Measurements from ENCODE around the gene ITPRID1.
"Not testable (repeated sequence)": the region's sequence is repeated elsewhere in the genome, so short reads cannot be mapped to it uniquely, and the experiment has no call there.

Gene ITPRID1

DNA sequence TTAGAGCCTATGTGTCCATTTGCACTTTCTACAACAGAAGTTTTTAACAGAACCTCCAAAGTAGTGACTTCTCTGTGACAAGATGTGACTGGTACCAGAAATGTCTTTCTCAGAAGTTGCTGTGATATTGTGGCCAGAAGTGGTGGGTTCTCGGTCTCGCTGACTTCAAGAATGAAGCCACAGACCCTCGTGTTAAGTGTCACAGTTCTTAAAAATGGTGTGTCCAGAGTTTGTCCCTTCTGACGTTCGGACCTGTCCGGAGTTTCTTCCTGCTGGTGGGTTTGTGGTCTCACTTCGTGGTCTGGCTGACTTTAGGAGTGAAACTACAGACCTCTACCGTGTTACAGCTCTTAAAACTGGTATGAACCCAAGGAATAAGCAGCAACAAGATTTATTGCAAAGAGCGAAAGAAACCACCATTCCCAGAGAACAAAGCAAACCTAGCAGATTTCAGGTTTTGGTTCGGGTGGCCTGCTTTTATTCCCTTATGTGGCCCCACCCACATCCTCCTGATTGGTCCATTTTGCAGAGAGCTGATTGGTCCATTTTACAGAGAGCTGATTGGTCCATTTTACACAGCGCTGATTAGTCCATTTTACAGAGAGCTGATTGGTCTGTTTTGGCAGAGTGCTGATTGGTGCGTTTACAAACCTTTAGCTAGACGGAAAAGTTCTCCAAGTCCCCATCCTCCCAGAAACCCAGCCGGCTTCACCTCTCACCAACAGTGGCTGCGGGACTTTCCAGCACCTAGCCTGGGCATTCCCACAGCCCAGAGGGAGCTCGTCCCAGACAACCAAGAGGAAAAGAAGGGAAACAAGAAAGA, 3.0 kb downstream of the ITPRID1 start:
- DNase-seq (ENCODE audit: low read depth), result no peak

DNA sequence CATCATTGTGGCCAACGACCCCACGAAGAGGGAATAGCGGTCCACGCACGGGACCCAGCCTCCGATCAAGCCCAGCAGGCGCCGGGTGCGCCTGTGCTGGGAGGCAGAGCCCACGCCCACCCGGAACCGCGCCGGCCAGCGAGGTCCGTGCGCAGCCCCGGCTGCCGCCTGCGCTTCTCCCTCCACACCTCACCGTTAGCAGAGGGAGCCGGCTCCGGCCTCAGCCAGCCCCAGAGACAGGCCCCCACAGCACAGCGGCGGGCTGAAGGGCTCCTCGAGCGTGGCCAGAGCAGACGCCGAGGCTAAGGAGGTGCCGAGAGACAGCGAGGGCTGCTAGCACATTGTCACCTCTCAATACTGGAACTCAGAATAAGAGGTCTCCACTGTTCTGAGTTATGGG, 3.6 kb downstream of the ITPRID1 start:
- no peak for DNase-seq (ENCODE audit: low read depth)

DNA sequence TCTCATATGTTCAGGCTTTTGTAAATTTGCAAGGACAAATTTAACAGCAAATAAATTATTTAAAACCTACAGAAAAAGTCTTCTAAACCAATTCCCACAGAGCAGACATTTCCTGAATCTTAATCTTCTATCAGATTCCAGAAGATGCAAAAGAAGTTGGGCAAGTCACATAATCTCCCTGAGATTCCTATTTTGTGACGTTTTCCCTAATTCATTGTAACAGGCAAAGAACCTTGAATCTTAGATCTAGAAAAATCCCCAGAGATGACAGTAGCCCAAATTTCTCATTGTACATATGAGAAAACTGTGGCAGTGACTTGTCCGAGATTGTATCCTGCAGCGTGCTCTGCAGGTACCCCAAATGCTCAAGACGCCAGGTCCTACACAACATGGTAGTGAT, 4.9 kb downstream of the ITPRID1 start:
- no peak for DNase-seq (ENCODE audit: low read depth)

DNA sequence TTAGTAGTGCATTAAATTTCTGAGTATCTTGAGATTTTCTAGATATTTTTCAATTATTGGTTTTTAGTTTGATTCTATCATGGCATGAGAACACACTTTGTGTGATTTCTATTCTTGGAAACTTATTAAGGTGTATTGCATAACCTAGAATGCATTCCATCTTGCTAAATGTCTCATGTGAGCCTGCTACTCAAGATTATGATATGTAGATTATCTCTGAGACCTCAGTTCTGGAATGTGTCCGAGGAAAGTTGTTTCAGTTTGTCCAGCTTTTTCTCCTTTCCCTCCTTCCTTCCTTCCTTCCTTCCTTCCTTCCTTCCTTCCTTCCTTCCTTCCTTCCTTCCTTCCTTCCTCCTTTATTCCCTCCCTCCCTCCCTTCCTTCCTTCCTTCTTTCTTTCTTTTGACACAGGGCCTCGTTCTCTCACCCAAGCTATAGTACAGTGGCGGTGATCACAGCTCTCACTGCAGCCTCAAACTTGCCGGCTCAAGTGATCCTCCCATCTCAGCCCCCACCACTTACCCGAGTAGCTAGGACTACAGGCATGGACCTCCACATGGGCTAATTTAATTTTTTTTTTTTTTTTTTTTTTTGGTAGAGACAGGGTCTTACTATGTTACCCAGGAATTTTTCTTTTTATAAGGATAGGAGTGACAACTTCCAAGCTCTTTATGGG, 7.6 kb downstream of the ITPRID1 start:
- DNase-seq (ENCODE audit: low read depth), result no peak

DNA sequence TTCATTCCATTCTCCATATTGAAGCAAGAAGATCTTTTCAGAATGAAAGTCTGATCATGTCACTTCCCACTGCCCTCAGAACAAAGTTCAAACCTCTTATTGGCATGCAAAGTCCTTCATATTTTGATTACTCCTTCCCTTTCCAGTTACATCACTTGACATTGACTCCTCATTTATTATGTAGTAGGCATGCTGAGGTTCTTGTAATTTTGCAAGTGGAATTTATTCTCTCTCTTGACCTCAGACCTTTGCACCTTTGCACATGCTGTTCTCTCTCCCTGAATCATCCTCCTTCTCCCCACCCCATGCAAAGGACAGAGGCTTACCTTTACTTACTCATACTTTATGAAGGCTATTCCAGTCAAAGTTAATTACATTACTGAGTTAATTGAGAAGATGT, 13.0 kb downstream of the ITPRID1 start:
- no peak for DNase-seq (ENCODE audit: low read depth)

DNA sequence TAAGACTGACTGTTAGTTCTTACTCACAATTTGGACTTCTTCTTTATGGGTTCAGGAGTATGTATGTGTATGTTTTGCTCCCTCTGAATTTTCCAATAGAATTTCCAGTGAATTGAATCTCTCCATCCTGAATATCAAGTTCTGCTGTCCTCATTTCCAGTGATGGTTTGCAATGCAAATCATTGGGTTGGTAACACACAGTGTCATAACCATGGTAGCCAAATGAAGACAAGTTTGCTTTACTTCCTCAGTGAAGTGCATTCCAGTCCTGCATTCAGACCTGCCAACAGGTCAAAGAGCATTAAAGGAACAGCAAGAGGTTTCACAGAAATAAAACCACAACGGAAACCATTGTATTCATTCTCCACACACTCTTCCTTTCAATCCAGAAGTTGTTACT, 15.2 kb downstream of the ITPRID1 start:
- no peak for DNase-seq (ENCODE audit: low read depth)

DNA sequence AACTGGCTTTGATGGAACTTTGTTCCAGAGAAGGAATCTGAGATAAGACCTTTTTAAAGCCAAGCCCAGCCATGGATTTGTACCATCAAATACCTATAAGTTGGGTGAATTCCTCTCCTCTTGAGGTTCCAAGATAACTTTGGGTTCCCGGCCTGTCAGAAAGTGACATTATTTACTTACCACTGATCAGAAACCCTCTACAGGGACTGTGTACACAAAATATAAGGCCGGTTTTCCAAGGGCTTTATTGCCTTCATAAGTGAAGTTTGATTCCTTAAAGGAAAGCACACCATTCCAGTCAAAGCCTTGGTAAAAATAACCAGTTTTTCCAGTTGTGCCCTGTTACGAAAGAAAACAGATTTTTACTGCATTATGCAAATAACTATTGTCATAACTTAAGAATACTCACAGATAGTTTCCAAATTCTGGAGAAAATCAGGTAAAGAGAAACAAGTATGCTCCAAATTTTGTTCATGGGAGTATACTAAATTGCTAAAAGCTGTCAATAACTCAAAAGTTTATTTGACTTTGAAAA, 26.8 kb downstream of the ITPRID1 start:
- DNase-seq (ENCODE audit: low read depth), result not testable (repeated sequence)

DNA sequence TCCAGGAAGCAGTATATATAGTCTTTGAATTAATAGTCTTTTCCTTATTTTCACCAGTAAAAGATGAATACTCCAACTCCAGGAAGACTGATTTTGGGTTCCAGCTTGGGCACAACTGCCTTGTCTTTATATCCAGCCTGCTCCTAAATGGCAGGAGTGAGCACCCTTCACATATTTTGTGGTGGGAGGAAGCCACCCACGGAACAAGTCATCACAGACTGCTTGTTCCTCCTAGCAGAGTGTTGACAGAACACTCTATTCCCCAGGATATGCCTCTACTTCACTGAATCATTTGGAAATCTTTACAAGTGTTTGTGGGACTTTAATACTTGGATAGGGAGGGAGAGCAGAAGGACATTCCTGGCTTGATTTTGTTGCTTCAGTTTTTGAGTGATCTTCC, 31.7 kb downstream of the ITPRID1 start:
- no peak for DNase-seq (ENCODE audit: low read depth)

DNA sequence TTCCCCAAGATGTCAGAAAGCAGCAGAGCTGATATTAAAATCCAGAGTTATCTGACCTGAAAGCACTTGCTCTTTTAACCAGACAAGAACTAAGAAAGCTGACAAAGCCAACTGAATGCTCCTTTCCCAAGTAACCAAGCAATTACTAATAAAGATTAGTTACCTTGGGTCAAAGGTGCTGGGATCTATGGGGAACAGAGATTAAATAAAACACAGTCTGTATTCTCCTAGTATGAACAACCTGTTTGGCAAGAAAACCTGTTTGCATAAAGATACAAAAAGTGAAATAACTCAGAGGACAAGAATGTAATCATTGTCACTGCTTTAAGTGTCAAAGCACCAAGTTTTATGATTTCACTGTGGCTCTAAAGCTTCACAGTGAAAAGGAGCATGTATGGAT, 35.7 kb downstream of the ITPRID1 start:
- DNase-seq (ENCODE audit: low read depth), result no peak

DNA sequence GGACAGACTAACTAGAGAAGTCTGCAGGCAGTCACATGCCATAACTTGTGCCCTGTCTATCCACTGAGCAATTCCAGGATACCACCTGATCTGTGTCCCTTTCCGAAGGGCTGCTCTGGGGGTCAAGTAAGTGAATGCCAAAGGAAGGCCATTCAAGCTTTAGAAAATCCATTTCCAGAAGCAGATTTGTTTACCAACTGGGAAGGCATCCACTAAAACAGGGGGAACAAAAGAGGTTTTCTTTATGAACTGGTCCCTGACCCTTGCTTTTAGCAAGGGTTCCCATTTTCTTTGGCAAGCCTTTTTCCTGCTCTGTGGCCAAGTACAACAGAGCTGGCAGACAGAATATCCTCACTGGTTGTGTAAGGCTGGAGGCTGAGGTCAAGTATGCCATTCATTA, 36.5 kb downstream of the ITPRID1 start:
- no peak for DNase-seq (ENCODE audit: low read depth)

DNA sequence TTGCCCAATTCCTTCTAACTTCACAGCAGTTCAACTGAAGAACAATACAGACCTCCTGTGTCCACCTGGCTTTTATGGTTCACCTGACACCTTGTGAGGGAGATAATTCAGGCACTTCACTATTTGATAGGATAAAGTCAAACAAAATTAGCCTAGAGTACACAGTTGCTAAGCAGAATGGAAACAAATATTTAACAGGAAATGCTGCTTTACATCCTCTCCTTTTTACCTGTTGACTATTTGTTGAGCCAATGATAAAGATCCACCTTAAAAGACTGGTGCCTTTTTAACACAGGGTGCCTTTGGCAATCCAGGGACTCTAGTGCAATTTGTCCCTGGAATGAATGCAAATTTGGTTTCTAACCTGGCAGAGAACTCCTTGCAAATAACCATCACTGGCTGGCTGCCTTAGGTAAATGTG, 39.8 kb downstream of the ITPRID1 start:
- no peak for DNase-seq (ENCODE audit: low read depth)

DNA sequence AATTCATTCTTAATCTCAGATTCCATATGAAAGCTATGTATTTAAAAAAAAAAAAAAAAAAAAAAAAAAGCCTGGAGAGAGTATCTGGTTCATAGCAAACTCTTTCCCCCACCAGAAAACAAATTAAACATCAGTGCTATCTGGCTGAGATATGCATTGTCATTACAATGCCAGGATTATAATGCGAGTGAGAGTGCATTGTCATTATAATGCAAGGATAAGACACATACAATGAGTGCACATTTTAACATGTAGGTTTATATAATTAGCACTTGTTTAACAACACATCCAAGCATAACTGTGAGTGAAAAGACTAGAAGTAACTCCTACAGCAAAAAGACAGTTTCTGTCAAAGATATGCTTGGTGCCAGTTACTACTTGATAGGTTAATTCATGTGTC, 48.1 kb downstream of the ITPRID1 start:
- DNase-seq (ENCODE audit: low read depth), result no peak

DNA sequence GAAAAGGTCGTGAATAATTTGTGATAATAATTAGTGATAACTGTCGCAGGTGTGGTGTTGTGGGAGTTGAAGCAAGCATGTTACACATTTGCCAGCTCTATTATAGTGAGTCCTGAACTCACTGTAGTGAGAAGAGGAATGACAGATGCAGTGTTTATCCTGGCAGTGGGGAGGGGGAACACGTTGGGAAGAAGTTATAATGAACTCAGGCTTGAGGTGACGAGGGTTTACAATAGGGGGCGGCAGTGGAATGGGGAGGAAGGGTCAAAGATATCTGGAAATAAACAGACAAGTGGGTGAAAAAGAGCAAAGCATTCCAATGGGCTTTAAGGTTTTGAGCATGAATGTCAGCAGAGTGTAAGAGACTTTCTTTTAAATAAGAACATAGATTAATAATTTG, 49.6 kb downstream of the ITPRID1 start:
- no peak for DNase-seq (ENCODE audit: low read depth)

DNA sequence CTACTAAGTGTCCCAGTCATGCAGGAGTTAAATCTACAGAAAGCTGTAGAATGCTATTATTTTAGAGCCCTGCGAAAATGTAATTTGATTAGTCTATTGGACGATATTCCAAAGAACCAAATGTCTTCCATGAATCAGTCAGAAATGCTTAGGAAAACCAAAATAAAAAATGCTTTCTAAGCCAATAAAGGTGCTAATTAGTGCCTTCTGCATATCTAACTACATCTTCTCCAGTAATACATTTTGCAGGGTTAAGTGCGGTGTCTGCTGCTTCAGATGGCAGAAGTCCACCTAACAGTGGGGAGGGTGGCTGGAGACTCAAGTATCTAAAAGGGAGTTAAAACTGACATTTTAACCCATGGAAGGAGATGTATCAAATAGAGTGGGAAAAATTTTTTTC, 50.1 kb downstream of the ITPRID1 start:
- no peak for DNase-seq (ENCODE audit: low read depth)

DNA sequence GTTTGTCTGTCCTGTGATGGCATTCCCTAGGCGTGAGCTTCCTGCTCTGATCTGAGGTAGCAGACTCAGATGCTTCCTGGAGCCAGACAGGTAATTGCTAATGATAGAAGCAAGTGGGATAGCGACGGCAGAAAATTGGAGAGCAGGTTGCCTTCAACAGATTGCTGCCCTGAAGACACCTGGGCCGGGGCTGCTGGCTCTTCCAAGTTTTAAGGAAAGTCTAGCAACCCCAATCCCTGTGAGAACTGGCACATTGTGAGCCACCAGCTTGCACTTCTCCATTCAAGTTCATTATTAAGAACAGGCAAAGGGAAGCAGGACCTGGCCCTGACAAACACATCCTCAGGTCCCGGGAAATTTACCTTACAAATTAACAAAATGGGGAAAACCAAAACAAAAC, 50.8 kb downstream of the ITPRID1 start:
- DNase-seq (ENCODE audit: low read depth), result no peak

DNA sequence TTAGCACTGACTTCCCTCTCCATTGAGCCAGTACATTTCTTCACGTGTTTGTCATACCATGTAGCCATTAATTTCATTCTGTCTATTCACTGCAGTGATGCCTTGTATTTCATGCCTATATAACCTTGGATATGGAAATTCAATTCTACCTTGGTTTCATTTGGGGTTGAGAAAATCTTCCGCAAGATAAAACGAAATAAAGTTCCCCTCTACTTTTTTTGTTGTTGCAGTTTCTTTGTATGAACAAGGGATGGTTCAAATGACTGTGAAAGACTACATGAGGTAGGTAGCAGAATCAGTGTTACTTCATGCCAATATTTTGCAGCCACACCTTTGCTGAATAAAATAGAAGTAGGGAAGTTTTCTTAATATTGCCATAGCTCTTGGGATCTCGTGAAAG, 55.6 kb downstream of the ITPRID1 start:
- no peak for DNase-seq (ENCODE audit: low read depth)

DNA sequence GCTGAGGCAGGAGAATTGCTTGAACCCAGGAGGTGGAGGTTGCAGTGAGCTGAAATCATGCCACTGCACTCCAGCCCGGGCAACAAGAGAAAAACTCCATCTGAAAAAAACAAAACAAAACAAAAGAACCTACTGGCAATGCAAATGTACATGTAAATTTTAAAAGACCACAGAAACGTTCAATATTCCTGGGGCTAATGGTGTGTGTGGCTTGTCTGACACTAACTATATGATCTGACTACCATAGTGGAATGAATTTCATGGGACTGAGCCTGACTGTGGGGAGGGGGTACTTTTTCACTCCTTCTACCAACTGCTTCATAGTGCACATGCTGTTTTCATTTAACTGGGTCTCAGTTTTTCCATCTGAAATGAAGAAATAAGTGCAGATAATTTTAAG, 69.6 kb downstream of the ITPRID1 start:
- DNase-seq (ENCODE audit: low read depth), result no peak

DNA sequence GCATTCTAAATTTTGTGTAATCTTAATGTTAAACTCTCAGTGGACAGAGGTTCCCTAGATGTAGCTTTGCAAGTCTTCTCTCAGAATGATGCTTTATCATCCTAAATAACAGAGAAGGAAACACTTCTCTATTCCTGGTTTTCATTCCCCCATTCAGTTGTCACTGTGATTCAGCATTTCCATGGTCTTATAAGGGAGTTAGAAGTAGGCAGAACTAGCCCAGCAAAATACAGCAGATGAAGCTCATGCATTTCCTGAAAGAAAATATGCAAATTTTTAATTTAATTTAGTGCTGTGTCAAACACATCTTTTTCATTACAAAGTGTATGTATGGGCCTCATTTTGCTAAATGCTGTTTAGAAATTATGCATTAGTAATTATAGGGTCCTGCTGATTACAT, 70.1 kb downstream of the ITPRID1 start:
- no peak for DNase-seq (ENCODE audit: low read depth)

DNA sequence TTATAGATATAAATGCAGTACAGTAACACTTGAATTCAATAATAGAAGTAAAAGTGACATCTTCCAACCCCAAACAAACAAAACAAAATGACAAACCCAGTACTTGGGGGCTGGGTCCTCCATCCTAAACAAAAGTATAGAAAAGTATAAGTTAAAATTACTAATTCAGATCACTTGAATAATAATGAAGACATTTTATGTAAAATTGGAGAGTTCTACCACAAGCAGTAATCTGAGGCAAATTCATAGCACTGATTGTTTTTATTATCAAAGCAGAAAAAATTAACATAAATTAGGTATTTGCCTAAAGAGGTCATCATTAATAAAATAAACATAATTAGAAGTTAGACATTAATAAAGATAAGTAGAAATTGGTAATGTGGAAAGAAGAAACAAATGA, 81.5 kb downstream of the ITPRID1 start:
- DNase-seq (ENCODE audit: low read depth), result no peak

DNA sequence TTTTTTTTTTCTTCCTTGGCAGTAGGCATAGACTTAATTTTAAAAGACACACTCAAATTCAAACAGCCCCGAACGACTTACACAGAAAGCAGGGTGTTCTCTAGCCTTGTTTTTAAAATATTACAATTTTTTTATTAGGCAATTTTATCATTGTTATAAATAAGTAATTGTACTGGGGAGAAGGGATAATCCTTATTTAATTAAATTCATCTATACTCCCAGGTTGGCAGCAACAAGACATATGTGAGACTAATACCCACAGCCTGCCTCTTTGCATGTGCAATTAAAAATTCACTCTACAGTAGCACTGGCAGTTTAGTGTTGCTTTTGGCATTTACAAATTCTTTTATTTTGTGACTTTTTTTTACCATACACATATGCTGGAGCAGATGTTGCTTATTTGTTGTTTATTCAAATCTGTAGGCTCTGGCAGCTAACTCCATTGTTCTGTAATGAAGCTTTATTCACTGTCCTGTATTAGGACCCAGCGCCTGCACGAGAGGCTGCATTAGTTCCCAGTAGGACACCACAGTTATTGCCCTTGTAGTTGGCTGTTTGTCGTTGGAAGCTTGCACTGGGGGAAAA, 88.2 kb downstream of the ITPRID1 start:
- DNase-seq (ENCODE audit: low read depth), result no peak

DNA sequence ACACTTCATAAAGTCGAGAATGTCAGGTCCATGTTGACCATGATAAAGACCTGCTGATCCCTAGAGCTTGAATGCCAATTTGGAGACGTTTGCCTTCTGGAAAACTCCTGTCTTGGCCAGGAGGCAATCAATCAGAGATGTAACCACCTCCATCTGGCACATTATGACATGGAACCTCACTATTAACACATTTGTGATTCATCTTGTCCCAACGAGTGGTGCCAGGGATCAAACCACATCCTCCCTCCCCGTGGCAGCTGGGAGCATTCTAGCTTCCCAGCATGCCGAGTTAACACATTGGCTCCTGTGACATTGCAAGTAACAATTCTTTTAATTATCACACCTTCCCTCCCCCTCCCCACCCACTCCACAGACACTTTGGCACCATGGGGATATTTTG, 89.2 kb downstream of the ITPRID1 start:
- no peak for DNase-seq (ENCODE audit: low read depth)

DNA sequence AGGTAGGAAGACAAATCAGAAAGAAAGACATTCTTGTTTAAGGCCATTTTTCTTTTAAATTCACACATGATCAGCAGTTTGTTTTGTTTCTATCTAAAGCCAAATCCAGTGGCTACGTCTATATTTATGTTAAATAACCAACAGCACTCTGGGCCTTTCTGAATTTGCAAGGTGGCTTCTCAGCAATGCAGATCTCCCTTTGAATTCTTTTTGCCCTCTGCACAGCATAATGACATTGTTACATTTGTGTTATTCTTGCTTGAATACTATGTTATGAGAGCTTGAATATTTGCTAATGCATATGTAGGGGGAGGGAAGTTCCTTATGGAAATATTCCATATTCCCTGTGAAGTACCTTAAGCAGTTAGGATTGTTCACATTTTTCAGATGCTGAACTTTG, 99.7 kb downstream of the ITPRID1 start:
- no peak for DNase-seq (ENCODE audit: low read depth)

DNA sequence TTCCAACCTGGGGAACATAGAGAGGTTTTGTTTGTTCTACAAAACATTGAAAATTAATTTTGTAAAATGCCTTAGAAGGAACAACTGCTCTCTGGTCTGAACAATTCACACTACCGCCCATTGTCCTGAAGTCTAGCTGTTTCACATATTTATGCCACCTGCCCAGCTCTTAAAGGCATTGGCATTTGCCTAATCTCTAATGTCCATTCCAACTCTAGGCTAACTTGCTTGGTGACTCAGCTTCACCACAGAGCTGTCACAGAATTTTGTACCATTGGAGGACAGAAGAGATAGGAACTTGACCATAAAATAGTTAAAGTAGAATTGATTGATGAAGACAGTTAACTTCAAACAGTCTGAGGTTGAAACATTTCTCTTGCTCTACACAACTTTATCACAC, 119.6 kb downstream of the ITPRID1 start:
- DNase-seq (ENCODE audit: low read depth), result no peak

Measured in T-helper 22 cell (primary cell).